CD4-positive, CD25-positive, alpha-beta regulatory T cell (primary cell): ENCODE data around the gene G6PD. TPM values are rescaled to one million over a fixed set of nuclear protein-coding genes. Genes with fewer than 3 reads are reported as not detected.
A peak's percentile ranks its signal among the peaks of the same experiment; 100 is the strongest.
"Not testable (repeated sequence)": the region's sequence is repeated elsewhere in the genome, so short reads cannot be mapped to it uniquely, and the experiment has no call there.

Experiments used
- ATAC-seq, 2 donors: fragments of 150-1000 bp; cut with Tn5 transposase; one replicate each; pipeline ENCODE4 v1.10.0; 2021; ENCODE audit warnings: low read depth in 2 of 2, moderate number of reproducible peaks in 2 of 2, moderate library complexity in 1 of 2
- DNase-seq, 3 donors: peaks; one replicate each; pipeline versions ENCODE4 v3.0.0 to v3.0.0-alpha.2; 2012 to 2022; ENCODE audit warnings: mixed read lengths in 1 of 3
- H3K27ac ChIP-seq: one replicate; pipeline ENCODE4 v1.7.0; 2013; ENCODE audit warnings: mild to moderate bottlenecking, low read length; ENCODE audit not compliant: insufficient read depth, poor library complexity, severe bottlenecking
- H3K27me3 ChIP-seq: one replicate; pipeline ENCODE4 v1.7.0; 2013; ENCODE audit warnings: low read length; ENCODE audit not compliant: control insufficient read depth, insufficient read depth
- H3K36me3 ChIP-seq: one replicate; pipeline ENCODE4 v1.7.0; 2013; ENCODE audit warnings: mild to moderate bottlenecking, low read length, moderate library complexity; ENCODE audit not compliant: control insufficient read depth, insufficient read depth
- H3K4me1 ChIP-seq: 2 replicates; pipeline ENCODE4 v1.7.0; 2013; ENCODE audit warnings: mild to moderate bottlenecking, low read length; ENCODE audit not compliant: insufficient read depth, control insufficient read depth, poor library complexity, severe bottlenecking
- H3K4me3 ChIP-seq: one replicate; pipeline ENCODE4 v1.7.0; 2013; ENCODE audit warnings: low read depth, mild to moderate bottlenecking, low read length, moderate library complexity
- H3K9me3 ChIP-seq, 2 experiments: 1 replicate in 1 of 2; 2 replicates in 1 of 2; pipeline ENCODE4 v1.7.0; 2013; ENCODE audit warnings: low read length in 2 of 2, mild to moderate bottlenecking in 1 of 2, moderate library complexity in 1 of 2; ENCODE audit not compliant: control insufficient read depth in 2 of 2
- H3K27ac Mint-ChIP-seq, 3 donors: one replicate each; pipeline ENCODE4 v1.8.0; 2020 to 2022; ENCODE audit warnings: mild to moderate bottlenecking in 3 of 3, mixed read lengths in 3 of 3, moderate library complexity in 2 of 3
- H3K27me3 Mint-ChIP-seq: one replicate; pipeline ENCODE4 v1.8.0; 2022; ENCODE audit warnings: mild to moderate bottlenecking, mixed read lengths
- H3K36me3 Mint-ChIP-seq: one replicate; pipeline ENCODE4 v1.8.0; 2020; ENCODE audit warnings: mixed read lengths
- H3K4me1 Mint-ChIP-seq, 4 donors: one replicate each; pipeline ENCODE4 v1.8.0; 2020 to 2022; ENCODE audit warnings: mixed read lengths in 4 of 4, mild to moderate bottlenecking in 1 of 4
- H3K4me3 Mint-ChIP-seq, 4 donors: one replicate each; pipeline ENCODE4 v1.8.0; 2020 to 2022; ENCODE audit warnings: mild to moderate bottlenecking in 4 of 4, mixed read lengths in 4 of 4, moderate library complexity in 3 of 4
- H3K9me3 Mint-ChIP-seq, 7 donors: one replicate each; pipeline ENCODE4 v1.8.0; 2020 to 2022; ENCODE audit warnings: mixed read lengths in 7 of 7, mild to moderate bottlenecking in 3 of 7, moderate library complexity in 2 of 7
- polyA plus RNA-seq, 4 donors: library from polyadenylated mRNA; unstranded; fragments of 300-500 nt; fragmentation: Illumina TruSeq; gene quantifications; one replicate each; pipeline ENCODE4 v1.2.3, GENCODE V29; 2021
- total RNA-seq: library from RNA; stranded (reverse); gene quantifications from one replicate; pipeline ENCODE4 v1.2.3, GENCODE V29; 2022

G6PD gene
- total and polyA plus RNA-seq, 5 donors from 2014 or later, result 2.3 to 36.5 (median 4.5) TPM

GRCh38 chrX:154582994-154583393, 36.3 kb upstream of the G6PD start:
- H3K9me3 ChIP-seq, H3K27me3 ChIP-seq, H3K27ac ChIP-seq, ATAC-seq, H3K27me3 Mint-ChIP-seq, H3K4me3 ChIP-seq, DNase-seq, H3K27ac Mint-ChIP-seq, H3K36me3 ChIP-seq, H3K36me3 Mint-ChIP-seq, H3K4me3 Mint-ChIP-seq, H3K9me3 Mint-ChIP-seq, H3K4me1 Mint-ChIP-seq, H3K4me1 ChIP-seq: not testable (repeated sequence)

- H3K36me3 ChIP-seq, H3K27me3 Mint-ChIP-seq, H3K27me3 ChIP-seq, H3K9me3 Mint-ChIP-seq, DNase-seq, H3K4me3 Mint-ChIP-seq, H3K27ac ChIP-seq, H3K4me3 ChIP-seq, H3K9me3 ChIP-seq, H3K27ac Mint-ChIP-seq, ATAC-seq, H3K36me3 Mint-ChIP-seq, H3K4me1 ChIP-seq, H3K4me1 Mint-ChIP-seq: not testable (repeated sequence)
These were observed 28.4 kb upstream of the G6PD start for GRCh38 chrX:154575076-154575475.

- H3K27me3 ChIP-seq, H3K27ac Mint-ChIP-seq, H3K36me3 ChIP-seq, H3K27ac ChIP-seq, H3K4me1 Mint-ChIP-seq, H3K9me3 Mint-ChIP-seq, H3K36me3 Mint-ChIP-seq, ATAC-seq, H3K4me3 ChIP-seq, H3K4me1 ChIP-seq, H3K4me3 Mint-ChIP-seq, H3K27me3 Mint-ChIP-seq, DNase-seq, H3K9me3 ChIP-seq: not testable (repeated sequence)
These were observed 26.4 kb upstream of the G6PD start for GRCh38 chrX:154573061-154573460.

- not testable (repeated sequence) for H3K27me3 Mint-ChIP-seq, H3K36me3 Mint-ChIP-seq
These were observed 23.7 kb upstream of the G6PD start for GRCh38 chrX:154570361-154570760.

GRCh38 chrX:154562295-154562694, 15.6 kb upstream of the G6PD start:
- not testable (repeated sequence) for H3K27ac Mint-ChIP-seq, H3K4me3 ChIP-seq, H3K27me3 Mint-ChIP-seq, H3K36me3 ChIP-seq, H3K4me1 ChIP-seq, H3K9me3 Mint-ChIP-seq, H3K4me3 Mint-ChIP-seq, H3K27me3 ChIP-seq, H3K27ac ChIP-seq, H3K9me3 ChIP-seq, H3K4me1 Mint-ChIP-seq, DNase-seq, H3K36me3 Mint-ChIP-seq, ATAC-seq

More at GRCh38 chrX:154570361-154570760, 23.7 kb upstream of the G6PD start:
- H3K9me3 Mint-ChIP-seq, H3K36me3 ChIP-seq, H3K27me3 ChIP-seq, H3K27ac ChIP-seq, H3K27ac Mint-ChIP-seq, H3K4me3 ChIP-seq, H3K9me3 ChIP-seq, H3K4me1 Mint-ChIP-seq, DNase-seq, H3K4me1 ChIP-seq, ATAC-seq, H3K4me3 Mint-ChIP-seq: not testable (repeated sequence)

GRCh38 chrX:154560326-154560725, 13.7 kb upstream of the G6PD start:
- not testable (repeated sequence) for H3K27ac Mint-ChIP-seq, DNase-seq, H3K9me3 ChIP-seq, ATAC-seq, H3K27ac ChIP-seq, H3K36me3 ChIP-seq, H3K36me3 Mint-ChIP-seq, H3K4me1 ChIP-seq, H3K4me3 Mint-ChIP-seq, H3K27me3 Mint-ChIP-seq, H3K4me3 ChIP-seq, H3K4me1 Mint-ChIP-seq, H3K9me3 Mint-ChIP-seq, H3K27me3 ChIP-seq

- not testable (repeated sequence) for H3K4me1 Mint-ChIP-seq, H3K27me3 Mint-ChIP-seq, H3K4me3 Mint-ChIP-seq, H3K4me1 ChIP-seq, H3K9me3 ChIP-seq, H3K27me3 ChIP-seq, ATAC-seq, H3K4me3 ChIP-seq, H3K36me3 ChIP-seq, H3K27ac Mint-ChIP-seq, H3K27ac ChIP-seq, DNase-seq, H3K36me3 Mint-ChIP-seq, H3K9me3 Mint-ChIP-seq
These were observed 12.2 kb upstream of the G6PD start for GRCh38 chrX:154558896-154559295.

- not testable (repeated sequence) for DNase-seq, H3K27ac Mint-ChIP-seq, H3K36me3 Mint-ChIP-seq, H3K27me3 Mint-ChIP-seq, H3K27me3 ChIP-seq, H3K27ac ChIP-seq, H3K4me1 ChIP-seq, H3K9me3 ChIP-seq, H3K9me3 Mint-ChIP-seq, H3K36me3 ChIP-seq, H3K4me3 Mint-ChIP-seq, H3K4me3 ChIP-seq
- H3K4me1 Mint-ChIP-seq, result peaks cover 0 to 12% (median 0%) of the 10 kb centered on the region in 4 donors
- peak; percentile 60 to 75 for ATAC-seq
These were observed 11.5 kb upstream of the G6PD start for GRCh38 chrX:154558060-154558690.
